Measurements from ENCODE around the gene EIPR1.

Gene EIPR1

DNA sequence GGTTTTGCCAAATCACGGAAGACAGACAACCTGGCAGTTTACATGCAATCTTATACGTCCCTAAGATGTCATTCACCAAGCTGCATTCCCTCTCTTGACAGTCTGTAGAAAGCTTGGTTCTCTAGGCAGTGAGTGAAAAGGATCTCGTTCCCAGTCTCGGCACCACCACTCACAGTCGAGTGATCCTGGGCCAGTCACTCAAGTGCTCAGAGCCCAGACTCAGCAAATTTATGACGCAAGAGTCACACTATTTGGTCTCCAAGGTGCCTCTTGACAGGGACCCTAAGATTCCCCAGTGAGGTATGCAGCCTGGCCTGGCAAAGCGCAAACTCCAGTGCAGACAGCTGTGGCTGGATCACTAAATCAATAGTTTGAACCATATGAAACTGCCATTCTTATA, 77.9 kb downstream of the EIPR1 start:
- Histone ChIP-seq H3K27ac (ENCODE audit: poor library complexity, severe bottlenecking) (no peak overlapping the region), H3K36me3 (ENCODE audit: low read depth) (0 out of 2 replicates have a peak, but pooled peaks cover 3% of the 10 kb centered on the region), H3K27me3 (ENCODE audit: insufficient read depth, poor library complexity, severe bottlenecking) (no peaks in the 10 kb centered on the region), H3K9me3 (ENCODE audit: severe bottlenecking) (no peaks in the 10 kb centered on the region), H3K4me3 (ENCODE audit: severe bottlenecking) (no peak overlapping the region), H3K4me1 (ENCODE audit: insufficient read depth, poor library complexity, severe bottlenecking) (no peaks in the 10 kb centered on the region)
- TF ChIP-seq, protein P1, sequence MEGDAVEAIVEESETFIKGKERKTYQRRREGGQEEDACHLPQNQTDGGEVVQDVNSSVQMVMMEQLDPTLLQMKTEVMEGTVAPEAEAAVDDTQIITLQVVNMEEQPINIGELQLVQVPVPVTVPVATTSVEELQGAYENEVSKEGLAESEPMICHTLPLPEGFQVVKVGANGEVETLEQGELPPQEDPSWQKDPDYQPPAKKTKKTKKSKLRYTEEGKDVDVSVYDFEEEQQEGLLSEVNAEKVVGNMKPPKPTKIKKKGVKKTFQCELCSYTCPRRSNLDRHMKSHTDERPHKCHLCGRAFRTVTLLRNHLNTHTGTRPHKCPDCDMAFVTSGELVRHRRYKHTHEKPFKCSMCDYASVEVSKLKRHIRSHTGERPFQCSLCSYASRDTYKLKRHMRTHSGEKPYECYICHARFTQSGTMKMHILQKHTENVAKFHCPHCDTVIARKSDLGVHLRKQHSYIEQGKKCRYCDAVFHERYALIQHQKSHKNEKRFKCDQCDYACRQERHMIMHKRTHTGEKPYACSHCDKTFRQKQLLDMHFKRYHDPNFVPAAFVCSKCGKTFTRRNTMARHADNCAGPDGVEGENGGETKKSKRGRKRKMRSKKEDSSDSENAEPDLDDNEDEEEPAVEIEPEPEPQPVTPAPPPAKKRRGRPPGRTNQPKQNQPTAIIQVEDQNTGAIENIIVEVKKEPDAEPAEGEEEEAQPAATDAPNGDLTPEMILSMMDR (IDR thresholded peaks at IDR 0.05; ENCODE audit: poor library complexity, severe bottlenecking), result no peak
- ATAC-seq (ENCODE audit: low read depth) (no peak), DNase-seq (ENCODE audit: low spot score) (no peak)

DNA sequence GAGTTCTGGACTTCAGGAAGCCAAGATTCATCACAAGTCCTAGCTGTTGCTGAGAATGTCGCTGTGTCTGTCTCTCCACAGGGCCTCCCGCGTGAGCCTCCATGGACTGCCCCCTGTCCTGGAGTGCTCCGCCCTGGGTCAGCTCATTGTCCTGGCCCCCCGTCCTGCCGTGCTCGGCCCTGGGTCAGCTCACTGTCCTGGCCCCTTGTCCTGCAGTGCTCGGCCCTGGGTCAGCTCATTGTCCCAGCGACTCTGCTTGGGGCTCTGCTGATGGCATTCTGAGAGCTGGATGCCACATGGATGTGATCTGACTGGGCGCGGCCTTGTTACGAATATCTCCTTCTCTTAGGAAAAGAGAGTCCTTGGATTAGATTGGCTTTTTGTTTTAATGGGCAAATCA, 78.5 kb downstream of the EIPR1 start:
- DNase-seq (ENCODE audit: low spot score) (no peak), ATAC-seq (ENCODE audit: low read depth) (no peak)
- Histone ChIP-seq H3K9me3 (ENCODE audit: severe bottlenecking) (no peaks in the 10 kb centered on the region), H3K36me3 (ENCODE audit: low read depth) (0 out of 2 replicates have a peak, but pooled peaks cover 3% of the 10 kb centered on the region), H3K4me3 (ENCODE audit: severe bottlenecking) (no peak overlapping the region), H3K27me3 (ENCODE audit: insufficient read depth, poor library complexity, severe bottlenecking) (no peaks in the 10 kb centered on the region), H3K27ac (ENCODE audit: poor library complexity, severe bottlenecking) (no peak overlapping the region), H3K4me1 (ENCODE audit: insufficient read depth, poor library complexity, severe bottlenecking) (no peaks in the 10 kb centered on the region)
- TF ChIP-seq, protein P1 (IDR thresholded peaks at IDR 0.05; ENCODE audit: poor library complexity, severe bottlenecking), result no peak

DNA sequence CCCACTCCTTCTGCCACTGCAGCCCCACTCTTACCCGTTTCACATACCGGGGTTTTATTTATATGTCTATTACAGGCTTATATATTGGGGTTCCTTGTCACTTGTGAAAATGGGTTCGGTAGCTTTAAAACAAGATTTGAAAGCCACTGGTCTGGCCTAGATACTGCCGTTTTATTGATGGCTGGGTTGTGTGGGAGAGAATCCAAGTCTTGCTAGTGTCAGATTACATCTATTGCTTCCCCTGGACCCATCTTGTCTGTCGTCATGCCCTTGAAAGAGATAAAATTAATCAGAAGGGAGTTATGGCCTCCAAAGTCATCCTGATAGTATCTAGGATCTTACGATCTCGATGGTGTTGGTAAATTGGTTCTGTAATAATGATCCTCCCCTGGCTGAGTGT, 79.4 kb downstream of the EIPR1 start:
- Histone ChIP-seq H3K9me3 (ENCODE audit: severe bottlenecking) (no peaks in the 10 kb centered on the region), H3K27me3 (ENCODE audit: insufficient read depth, poor library complexity, severe bottlenecking) (no peaks in the 10 kb centered on the region), H3K4me3 (ENCODE audit: severe bottlenecking) (no peak overlapping the region), H3K4me1 (ENCODE audit: insufficient read depth, poor library complexity, severe bottlenecking) (no peaks in the 10 kb centered on the region), H3K27ac (ENCODE audit: poor library complexity, severe bottlenecking) (no peak overlapping the region), H3K36me3 (ENCODE audit: low read depth) (0 out of 2 replicates have a peak, but pooled peaks cover 3% of the 10 kb centered on the region)
- ATAC-seq (ENCODE audit: low read depth), result no peak
- no peak for DNase-seq (ENCODE audit: low spot score)
- TF ChIP-seq, protein P1 (IDR thresholded peaks at IDR 0.05; ENCODE audit: poor library complexity, severe bottlenecking), result no peak

DNA sequence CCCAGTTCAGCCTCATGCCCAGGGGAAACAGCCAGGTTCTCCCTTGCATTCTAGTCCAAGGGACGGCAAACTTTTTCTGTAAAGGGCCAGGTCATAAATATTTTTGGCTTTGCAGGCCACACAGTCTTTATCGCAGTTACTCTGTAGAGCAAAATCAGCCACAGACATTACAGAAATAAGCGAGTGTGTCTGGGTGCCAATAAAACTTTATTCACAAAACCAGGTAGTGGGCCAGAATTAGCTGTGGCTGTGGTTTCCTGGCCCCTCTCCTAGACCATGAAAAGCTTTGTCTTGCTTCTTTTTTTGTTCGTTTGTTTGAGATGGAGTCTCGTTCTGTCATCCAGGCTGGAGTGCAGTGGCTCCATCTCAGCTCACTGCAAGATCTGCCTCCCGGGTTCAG, 80.1 kb downstream of the EIPR1 start:
- H3K4me3 ChIP-seq (ENCODE audit: severe bottlenecking), result no peak overlapping the region
- ATAC-seq (ENCODE audit: low read depth) (no peak), DNase-seq (ENCODE audit: low spot score) (no peak)
- no peaks in the 10 kb centered on the region for H3K4me1 ChIP-seq (ENCODE audit: insufficient read depth, poor library complexity, severe bottlenecking)
- H3K27ac ChIP-seq (ENCODE audit: poor library complexity, severe bottlenecking), result no peak overlapping the region
- TF ChIP-seq, protein P1 (IDR thresholded peaks at IDR 0.05; ENCODE audit: poor library complexity, severe bottlenecking), result no peak
- H3K27me3 ChIP-seq (ENCODE audit: insufficient read depth, poor library complexity, severe bottlenecking), result no peaks in the 10 kb centered on the region
- H3K36me3 ChIP-seq (ENCODE audit: low read depth), result 0 out of 2 replicates have a peak, but pooled peaks cover 3% of the 10 kb centered on the region
- no peaks in the 10 kb centered on the region for H3K9me3 ChIP-seq (ENCODE audit: severe bottlenecking)

DNA sequence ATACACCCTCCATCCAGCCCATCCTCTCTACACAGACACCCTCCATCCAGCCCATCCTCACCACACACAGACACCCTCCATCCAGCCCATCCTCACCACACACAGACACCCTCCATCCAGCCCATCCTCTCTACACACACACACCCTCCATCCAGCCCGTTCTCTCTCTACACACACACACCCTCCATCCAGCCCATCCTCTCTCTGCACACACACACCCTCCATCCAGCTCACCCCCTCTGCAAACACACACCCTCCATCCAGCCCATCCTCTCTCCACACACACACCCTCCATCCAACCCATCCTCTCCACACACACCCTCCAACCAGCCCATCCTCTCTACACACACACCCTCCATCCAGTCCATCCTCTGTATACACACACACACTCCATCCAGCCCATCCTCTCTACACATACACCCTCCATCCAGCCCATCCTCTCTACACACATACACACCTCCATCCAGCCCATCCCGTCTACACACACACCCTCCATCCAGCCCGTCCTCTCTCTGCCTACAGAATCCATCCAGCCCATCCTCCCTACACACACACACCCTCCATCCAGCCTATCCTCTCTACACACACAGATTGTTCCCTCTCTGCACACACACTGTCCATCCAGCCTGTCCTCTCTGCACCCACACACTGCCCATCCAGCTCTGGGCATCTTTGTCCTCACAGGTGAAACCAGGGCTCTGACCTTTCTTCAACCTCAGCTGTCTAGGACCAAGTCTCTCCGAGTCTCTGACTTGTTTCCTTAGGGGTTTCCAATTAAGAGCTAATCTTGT, 81.2 kb downstream of the EIPR1 start:
- no peak for ATAC-seq (ENCODE audit: low read depth)
- H3K27me3 ChIP-seq (ENCODE audit: insufficient read depth, poor library complexity, severe bottlenecking), result no peaks in the 10 kb centered on the region
- H3K4me1 ChIP-seq (ENCODE audit: insufficient read depth, poor library complexity, severe bottlenecking), result no peaks in the 10 kb centered on the region
- H3K9me3 ChIP-seq (ENCODE audit: severe bottlenecking), result no peaks in the 10 kb centered on the region
- H3K36me3 ChIP-seq (ENCODE audit: low read depth), result no peaks in the 10 kb centered on the region
- H3K4me3 ChIP-seq (ENCODE audit: severe bottlenecking), result no peak overlapping the region
- DNase-seq (ENCODE audit: low spot score), result no peak
- H3K27ac ChIP-seq (ENCODE audit: poor library complexity, severe bottlenecking), result no peak overlapping the region
- TF ChIP-seq, protein P1 (IDR thresholded peaks at IDR 0.05; ENCODE audit: poor library complexity, severe bottlenecking), result no peak

Measured in RWPE2 (cell line).